OCI-LY7 (cell line): ENCODE data around the gene ZPBP.

Source experiments
- CTCF ChIP-seq: fragments of 200-600 bp; sonication (generic); conservative IDR thresholded peaks from 2 replicates; pipeline ENCODE4 v1.5.1; 2014; ENCODE audit warnings: mild to moderate bottlenecking, antibody characterized with exemption, low read length, moderate library complexity, mixed read lengths
- EZH2phosphoT487 ChIP-seq: fragments of 200-600 bp; sonication (generic); IDR thresholded peaks from 2 replicates; pipeline ENCODE4 v1.6.1; 2018; ENCODE audit warnings: low read depth, borderline replicate concordance, mild to moderate bottlenecking, mixed run types, antibody characterized with exemption, low read length, moderate library complexity, mixed read lengths

GRCh38 chr7:50069613-50070012 is 23.4 kb downstream of the ZPBP start:
- TF ChIP-seq CTCF (no peak), EZH2phosphoT487 (no peak)
